Measurements from ENCODE around the gene YAP1.

YAP1 gene

GRCh38 chr11:102117472-102118113, 7.3 kb downstream of the YAP1 start:
- no peak for DNase-seq

- DNase-seq = peak; percentile 9
These were observed 8.7 kb downstream of the YAP1 start for GRCh38 chr11:102118937-102119336.

- peak; percentile 11 for DNase-seq
These were observed 9.8 kb downstream of the YAP1 start for GRCh38 chr11:102119997-102120396.

GRCh38 chr11:102120437-102120973, 10.3 kb downstream of the YAP1 start:
- no peak for DNase-seq

- no peak for DNase-seq
These were observed 11.1 kb downstream of the YAP1 start for GRCh38 chr11:102121329-102121728.

GRCh38 chr11:102134597-102134996, 24.4 kb downstream of the YAP1 start:
- no peak for DNase-seq

DNA sequence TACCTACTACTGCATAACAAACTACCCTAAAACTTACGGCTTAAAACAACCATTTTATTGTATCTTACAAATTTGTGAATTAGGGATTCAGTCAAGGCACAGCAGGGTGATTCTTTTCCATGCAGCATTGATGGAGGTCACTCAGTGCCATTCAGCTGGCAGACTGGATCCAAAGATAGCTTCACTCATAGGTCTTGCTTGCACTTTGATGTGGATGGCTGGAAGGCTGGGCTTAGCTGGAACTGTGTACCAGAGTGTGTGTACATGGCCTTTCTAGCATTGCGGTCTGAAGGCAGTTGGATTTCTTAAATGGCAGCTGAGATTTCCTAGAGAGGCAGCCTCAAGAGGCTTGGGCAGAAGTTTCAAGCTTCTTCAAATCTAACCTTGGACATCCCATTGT, 25.0 kb downstream of the YAP1 start:
- DNase-seq = no peak

GRCh38 chr11:102138223-102138622, 28.0 kb downstream of the YAP1 start:
- DNase-seq = no peak

DNA sequence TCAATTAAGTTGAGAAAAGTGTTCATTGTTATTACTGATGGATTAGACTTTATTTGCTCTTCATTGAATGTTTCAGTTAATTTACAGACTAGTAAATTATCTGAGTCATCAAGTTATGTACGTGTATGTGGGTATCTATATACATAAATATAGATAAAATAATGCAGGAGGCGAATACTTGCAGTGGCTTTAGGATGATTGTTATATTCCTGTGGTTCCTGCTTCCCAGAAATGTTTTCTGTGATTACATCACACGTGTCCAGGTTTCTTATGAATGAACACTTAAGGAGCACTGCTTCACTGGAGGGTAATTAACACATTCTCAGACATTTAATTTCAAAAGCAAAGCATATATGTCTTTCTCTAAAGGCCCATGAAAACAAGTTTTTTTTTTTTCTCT, 28.4 kb downstream of the YAP1 start:
- DNase-seq = no peak

- no peak for DNase-seq
These were observed 28.8 kb downstream of the YAP1 start for GRCh38 chr11:102139081-102139498.

DNA sequence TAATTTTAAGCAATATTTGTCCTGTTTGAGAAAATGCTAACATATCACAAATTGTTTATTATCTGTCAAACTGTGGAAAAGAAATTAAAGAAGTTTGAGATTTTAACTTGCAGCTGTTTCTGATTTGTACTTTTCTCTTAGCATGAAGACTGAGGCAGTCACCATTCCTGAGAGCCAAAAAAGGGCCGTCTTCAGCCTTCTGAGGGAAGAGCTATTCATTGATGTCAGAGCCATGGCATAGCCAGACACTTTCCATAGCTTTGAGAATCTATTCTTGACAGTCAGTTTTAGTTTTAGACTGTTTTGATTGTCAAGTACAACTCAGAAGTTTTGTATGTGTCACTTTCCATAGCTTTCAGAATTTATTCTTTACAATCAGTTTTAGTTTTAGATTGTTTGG, 32.1 kb downstream of the YAP1 start:
- DNase-seq = no peak

GRCh38 chr11:102143867-102144266, 33.6 kb downstream of the YAP1 start:
- DNase-seq = no peak

- DNase-seq = no peak
These were observed 34.4 kb downstream of the YAP1 start for GRCh38 chr11:102144357-102145355.

DNA sequence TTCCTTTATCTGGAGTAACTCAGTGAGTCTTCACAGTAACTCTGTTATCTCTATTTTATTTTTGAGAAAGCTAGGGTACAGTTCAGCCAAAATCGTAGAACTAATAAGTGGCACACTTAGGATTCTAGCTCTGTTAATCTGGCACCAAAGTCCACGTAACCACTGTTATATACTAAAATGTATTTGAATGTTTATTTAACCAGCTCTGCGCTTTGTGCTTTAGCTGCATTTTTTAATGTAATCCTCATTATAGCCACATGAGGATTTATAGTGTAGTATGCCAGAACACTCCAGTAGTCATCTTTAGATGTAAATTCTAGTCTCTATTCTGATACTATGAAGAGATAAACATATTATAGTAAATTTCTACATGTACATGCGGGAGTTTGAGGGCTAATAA, 36.8 kb downstream of the YAP1 start:
- DNase-seq = no peak

DNA sequence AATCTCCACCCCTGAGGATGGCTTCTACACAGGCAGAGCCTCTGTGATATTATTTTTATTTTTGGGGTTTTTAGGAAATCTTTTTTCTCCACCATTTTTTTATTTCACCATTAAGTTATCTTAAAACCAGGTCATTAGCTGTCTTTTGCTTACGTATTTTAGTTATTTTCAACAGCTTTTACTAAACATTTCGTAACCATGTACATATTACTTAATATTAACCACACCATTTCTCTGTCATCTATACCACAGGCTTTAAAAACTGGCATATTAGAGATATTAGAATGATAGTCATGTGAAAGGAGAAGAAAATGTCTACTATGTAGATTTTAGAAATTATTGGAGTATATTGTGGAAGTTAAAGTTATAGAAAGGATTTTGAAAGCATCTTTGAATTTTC, 37.4 kb downstream of the YAP1 start:
- no peak for DNase-seq

GRCh38 chr11:102148059-102148458, 37.8 kb downstream of the YAP1 start:
- no peak for DNase-seq

DNA sequence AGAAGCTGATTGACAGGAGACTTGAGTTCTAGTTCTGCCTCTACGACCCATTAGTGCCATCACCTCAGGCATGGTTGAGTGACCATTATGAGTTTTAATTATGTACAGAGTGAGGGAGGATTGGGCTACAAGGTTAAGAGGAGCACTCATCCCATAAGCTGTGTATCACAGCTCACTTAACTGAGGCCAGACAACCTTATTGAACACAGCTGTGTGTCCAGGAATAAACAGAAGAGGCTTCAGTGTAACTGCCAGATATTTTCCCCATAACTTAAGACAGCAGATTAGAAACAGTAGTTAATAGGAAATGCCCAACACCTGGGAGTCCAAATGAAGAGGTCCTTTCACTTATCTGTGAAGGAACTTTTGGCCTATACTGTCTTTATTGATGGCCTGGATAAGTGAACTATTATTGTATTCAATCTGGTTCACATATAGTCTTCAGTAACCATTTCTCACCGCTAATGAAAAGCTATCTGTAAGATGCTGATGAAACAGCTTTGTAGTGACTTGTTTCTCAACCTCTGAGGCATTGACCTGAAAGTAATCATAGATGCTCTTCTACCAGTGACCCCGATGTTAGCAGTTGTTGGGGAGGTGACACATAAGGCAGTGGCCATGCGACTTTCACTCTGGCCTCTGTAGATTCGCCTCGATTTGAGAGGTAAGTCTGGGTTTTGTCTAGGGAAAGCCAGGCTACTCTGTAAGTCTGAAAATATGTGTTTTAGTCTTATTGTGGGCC, 41.7 kb downstream of the YAP1 start:
- no peak for DNase-seq

DNA sequence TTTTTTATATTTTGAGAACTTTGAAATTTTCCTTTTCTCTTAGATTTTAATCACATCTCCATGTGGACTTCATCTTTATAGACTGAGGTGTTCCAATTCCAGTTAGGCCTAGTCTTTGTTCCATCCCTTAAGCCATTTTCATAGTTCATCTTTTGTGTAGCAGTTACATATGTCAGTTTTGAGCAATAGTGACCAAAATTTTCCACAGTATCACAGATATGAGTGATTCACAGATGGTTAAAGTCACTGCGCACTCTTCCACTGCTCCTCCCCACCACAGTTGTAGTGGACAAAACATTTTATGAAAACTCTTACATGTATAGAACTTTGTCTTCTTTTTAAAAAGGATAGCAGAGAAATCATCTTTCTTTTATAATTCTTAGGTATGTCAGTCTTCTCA, 42.8 kb downstream of the YAP1 start:
- DNase-seq = no peak

DNA sequence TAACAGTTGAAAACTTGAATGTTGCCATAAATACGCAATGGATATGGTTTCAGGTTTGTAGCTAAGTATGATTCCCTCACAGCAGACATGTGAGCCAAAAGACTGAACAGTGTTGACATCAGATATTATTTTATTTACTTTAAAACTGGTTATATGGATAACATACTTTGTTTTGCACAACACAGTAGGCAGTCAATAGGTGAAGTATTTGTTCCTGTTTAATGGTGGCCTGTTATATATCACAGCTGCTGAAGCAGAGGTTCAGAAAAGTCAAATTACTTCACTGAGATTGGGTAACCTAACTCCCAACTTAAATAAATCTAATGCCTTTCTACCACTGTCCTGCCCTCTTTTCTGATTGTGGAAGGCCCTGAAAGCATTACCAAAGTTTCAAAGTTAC, 44.6 kb downstream of the YAP1 start:
- DNase-seq = no peak

- DNase-seq = no peak
These were observed 45.4 kb downstream of the YAP1 start for GRCh38 chr11:102155676-102156075.

DNA sequence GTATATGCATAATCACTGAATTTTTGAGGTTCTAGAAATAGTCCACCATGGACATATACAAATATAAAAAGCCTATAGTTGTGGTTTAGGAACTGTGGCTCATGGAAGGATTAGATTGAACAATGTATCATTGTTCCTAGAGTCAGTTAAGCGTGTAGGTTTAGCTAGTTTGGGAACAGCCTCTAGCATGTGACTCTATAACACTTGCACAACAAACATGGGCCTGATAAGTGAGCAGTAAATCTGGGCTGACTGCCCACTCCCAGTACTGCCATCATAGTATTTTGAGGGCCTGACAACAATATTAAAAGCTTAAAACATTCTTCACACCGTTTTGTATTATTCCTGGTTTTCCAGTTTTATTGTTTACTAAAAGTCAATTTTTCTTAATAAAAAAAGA, 47.0 kb downstream of the YAP1 start:
- no peak for DNase-seq

DNA sequence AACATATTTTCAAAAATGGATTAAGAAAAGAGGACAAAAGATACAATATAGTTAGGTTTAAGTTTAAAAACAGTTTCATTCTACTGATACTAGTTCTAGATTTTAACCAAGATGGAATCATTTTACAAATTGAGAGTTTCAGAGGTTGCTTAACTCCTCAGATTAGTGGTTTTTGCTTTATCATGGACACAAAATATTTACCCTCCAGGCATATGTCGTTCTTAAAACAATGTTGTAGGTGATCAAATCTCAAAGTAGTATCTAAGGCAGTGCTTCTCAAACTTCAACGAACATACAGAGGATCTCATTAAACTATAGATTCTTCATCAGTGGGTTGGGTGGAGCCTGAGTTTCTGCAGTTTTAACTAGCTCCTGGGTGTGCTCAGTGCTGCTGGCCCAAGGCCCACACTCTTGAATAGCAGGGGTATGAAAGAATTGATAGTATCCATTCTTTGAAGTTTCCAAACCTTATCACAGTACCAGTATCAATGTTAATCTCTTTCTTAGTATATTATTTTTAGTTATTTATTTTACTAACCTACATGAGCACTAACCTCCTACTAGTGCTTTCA, 48.0 kb downstream of the YAP1 start:
- no peak for DNase-seq

DNA sequence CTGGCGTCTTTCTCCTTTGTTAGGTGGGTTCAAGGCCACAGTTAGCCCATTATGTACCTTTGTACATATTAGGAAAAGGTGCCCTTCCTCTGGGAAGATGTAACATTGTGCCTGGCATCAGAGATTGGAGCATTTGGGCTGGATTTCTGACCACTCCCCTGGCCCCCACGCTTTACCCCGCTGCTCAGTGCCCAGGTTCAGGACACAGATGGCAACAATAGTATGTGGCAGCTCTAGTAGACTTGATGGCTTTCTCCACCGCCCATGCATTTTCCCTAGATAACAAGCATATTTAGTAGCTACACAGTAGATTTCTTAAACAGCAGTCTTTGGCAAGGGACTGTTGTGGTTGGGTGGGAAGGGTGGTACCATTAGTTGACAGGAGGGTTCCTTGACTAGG, 53.1 kb downstream of the YAP1 start:
- DNase-seq = no peak
